Thymus (tissue), 11 donors: ENCODE results near the gene HID1. TPM values are rescaled to one million over a fixed set of nuclear protein-coding genes. Genes with fewer than 3 reads are reported as not detected.

Source experiments
- DNase-seq, 9 donors: peaks; one replicate each; pipeline ENCODE4 v3.0.0-alpha.2; 2013; ENCODE audit warnings: low spot score in 9 of 9, low read depth in 6 of 9, missing footprints in 1 of 9
- H3K27ac ChIP-seq, 2 donors: one replicate each; pipeline ENCODE4 v1.5.1; 2013; ENCODE audit warnings: control low read depth in 1 of 2, low read depth in 1 of 2, low read length in 1 of 2, mild to moderate bottlenecking in 1 of 2, moderate library complexity in 1 of 2
- H3K27me3 ChIP-seq, 2 donors: one replicate each; pipeline ENCODE4 v1.5.1; 2013; ENCODE audit warnings: low read length in 1 of 2; ENCODE audit not compliant: control insufficient read depth in 2 of 2, insufficient read depth in 1 of 2
- H3K36me3 ChIP-seq, 2 donors: one replicate each; pipeline ENCODE4 v1.5.1; 2013; ENCODE audit warnings: low read length in 1 of 2, mild to moderate bottlenecking in 1 of 2, moderate library complexity in 1 of 2; ENCODE audit not compliant: control insufficient read depth in 2 of 2, insufficient read depth in 2 of 2
- H3K4me1 ChIP-seq, 2 donors: one replicate each; pipeline ENCODE4 v1.5.1; 2013; ENCODE audit warnings: low read length in 2 of 2; ENCODE audit not compliant: control insufficient read depth in 2 of 2, insufficient read depth in 2 of 2
- H3K4me3 ChIP-seq, 2 donors: one replicate each; pipeline ENCODE4 v1.5.1; 2013; ENCODE audit warnings: low read length in 2 of 2, control low read depth in 1 of 2, mild to moderate bottlenecking in 1 of 2
- H3K9me3 ChIP-seq, 2 donors: one replicate each; pipeline ENCODE4 v1.5.1; 2013; ENCODE audit warnings: low read length in 1 of 2, mild to moderate bottlenecking in 1 of 2; ENCODE audit not compliant: control insufficient read depth in 2 of 2, insufficient read depth in 1 of 2
- WGBS: extraction: QIAGEN DNeasy Blood & Tissue Kit; methylation state at CpG from one replicate; pipeline ENCODE4 v1.1.7; 2013; 5-methylcytosine and 5-hydroxymethylcytosine counted together
- polyA plus RNA-seq: library from polyadenylated mRNA; stranded (reverse); fragments of 200-250 nt; gene quantifications from one replicate; pipeline ENCODE4 v1.2.3, GENCODE V29; 2013
- total RNA-seq: library from RNA; stranded (reverse); fragments of 120-200 nt; gene quantifications from one replicate; pipeline ENCODE4 v1.2.4, GENCODE V29; 2013
- donor health status: healthy.

Gene HID1
- total and polyA plus RNA-seq, 2 donors = 1.3 to 9.9 TPM

DNA sequence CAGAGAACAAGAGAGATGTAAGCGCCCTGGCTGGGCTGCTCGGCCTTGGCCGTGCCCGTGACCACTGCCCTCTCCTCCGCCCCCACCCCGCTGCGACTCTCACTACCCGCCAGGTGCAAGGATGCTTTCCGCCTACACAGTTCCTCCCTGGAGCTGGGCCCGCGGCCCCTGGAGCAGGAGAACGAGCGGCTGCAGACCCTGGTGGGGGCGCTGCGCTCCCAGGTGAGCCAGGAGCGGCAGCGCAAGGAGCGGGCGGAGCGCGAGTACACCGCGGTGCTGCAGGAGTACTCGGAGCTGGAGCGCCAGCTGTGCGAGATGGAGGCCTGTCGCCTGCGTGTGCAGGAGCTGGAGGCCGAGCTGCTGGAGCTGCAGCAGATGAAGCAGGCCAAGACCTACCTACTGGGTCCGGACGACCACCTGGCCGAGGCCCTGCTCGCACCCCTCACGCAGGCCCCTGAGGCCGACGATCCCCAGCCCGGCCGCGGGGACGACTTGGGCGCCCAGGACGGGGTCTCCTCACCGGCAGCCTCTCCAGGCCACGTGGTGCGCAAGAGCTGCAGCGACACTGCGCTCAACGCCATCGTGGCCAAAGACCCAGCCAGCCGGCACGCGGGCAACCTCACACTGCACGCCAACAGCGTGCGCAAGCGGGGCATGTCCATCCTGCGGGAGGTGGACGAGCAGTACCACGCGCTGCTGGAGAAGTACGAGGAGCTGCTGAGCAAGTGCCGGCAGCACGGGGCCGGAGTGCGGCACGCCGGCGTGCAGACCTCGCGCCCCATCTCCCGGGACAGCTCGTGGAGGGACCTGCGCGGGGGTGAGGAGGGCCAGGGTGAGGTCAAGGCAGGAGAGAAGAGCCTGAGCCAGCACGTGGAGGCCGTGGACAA, 30.8 kb upstream of the HID1 start:
- H3K27ac ChIP-seq = no peak overlapping the region
- peaks cover 0 to 6% of the 10 kb centered on the region in 2 donors for H3K27me3 ChIP-seq
- 98% methylated on average over 76 of the region's 76 CpGs for WGBS
- H3K4me3 ChIP-seq = no peak overlapping the region
- H3K36me3 ChIP-seq = no peaks in the 10 kb centered on the region
- H3K9me3 ChIP-seq = no peaks in the 10 kb centered on the region
- DNase-seq = no peak
- no peaks in the 10 kb centered on the region for H3K4me1 ChIP-seq

DNA sequence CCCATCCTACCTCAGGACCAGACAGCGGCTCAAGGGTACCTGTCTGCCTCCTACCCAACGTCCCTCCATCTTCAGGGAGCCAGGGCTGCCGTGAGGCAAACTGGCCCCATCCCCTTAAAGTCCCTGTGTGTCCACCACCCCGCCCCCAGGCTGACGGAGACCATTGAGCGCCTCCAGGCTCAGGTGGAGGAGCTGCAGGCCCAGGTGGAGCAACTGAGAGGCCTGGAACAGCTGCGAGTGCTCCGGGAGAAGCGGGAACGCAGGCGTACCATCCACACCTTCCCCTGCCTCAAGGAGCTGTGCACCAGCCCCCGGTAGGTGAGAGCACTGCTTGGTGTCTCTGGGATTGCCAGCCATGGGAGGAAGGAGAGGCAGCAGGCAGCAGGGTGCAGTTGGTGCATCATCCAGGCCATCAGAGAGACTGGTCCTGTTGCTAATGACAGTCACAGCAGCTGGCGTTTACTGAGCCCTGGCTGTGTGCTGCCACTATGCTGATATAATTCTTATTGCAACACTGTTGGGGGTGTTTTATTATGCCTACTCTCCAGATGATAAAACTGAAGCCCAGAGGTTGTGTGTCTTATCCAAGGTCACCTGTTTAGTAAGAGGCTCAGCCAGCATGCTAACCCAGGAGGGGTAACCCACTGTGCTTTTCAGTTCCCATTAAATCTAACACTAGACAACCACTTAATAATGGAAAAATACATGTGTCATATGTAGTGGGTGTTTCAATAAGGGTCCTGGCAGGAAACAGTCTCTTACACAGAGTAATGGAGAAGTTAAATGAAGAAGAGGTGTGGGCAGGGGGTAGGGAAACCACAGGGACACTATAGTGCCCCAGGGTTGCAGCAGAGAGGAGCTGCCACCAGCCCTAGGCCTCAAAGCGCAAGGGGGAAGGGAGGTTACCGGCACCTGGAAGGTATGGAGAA, 29.6 kb upstream of the HID1 start:
- WGBS = 94% methylated on average over 15 of the region's 15 CpGs
- Histone ChIP-seq H3K27me3 (peaks cover 0 to 6% of the 10 kb centered on the region in 2 donors), H3K27ac (no peak overlapping the region), H3K9me3 (no peaks in the 10 kb centered on the region), H3K4me3 (no peak overlapping the region), H3K4me1 (no peaks in the 10 kb centered on the region), H3K36me3 (no peaks in the 10 kb centered on the region)
- DNase-seq = no peak

DNA sequence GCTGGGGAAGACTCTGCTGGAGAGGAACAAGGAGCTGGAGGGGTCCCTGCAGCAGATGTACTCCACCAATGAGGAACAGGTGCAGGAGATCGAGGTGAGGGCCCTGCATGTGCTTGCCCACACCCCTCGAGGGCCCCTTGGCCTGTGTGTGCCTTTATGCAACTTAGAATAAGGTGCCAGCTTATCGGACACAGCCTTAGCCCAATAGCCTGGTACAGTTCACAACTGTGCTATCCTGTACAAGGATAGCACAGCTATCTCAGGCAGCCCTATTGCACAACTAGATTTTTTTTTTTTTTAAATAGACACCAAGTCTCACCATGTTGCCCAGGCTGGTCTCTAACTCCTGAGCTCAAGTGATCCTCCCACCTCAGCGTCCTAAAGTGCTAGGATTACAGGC, 27.0 kb upstream of the HID1 start:
- H3K27me3 ChIP-seq = peaks cover 0 to 2% of the 10 kb centered on the region in 2 donors
- H3K4me3 ChIP-seq = no peak overlapping the region
- WGBS = 88% methylated on average over 4 of the region's 4 CpGs
- no peak for DNase-seq
- H3K36me3 ChIP-seq = no peaks in the 10 kb centered on the region
- no peaks in the 10 kb centered on the region for H3K4me1 ChIP-seq
- H3K27ac ChIP-seq = no peak overlapping the region
- no peaks in the 10 kb centered on the region for H3K9me3 ChIP-seq

DNA sequence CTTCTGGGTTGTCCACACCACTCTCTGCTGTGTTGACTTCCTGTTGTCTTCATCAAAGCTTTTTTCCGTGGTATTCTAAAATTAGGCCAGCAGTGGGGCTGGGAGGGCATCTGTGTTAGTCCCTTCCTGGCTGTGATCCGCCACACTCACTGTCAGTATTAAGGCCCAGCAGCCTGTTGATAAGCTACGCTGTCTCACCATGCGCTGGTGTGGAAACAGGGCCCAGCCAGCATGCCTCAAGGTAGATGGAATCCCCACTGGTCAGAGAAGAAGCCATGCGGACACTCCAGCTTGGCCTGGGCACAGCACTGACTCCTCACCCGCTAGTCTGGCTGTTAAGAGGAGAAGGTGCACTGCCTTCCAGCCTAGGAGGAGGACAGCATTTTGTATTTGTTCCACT, 26.2 kb upstream of the HID1 start:
- 79% methylated on average over 6 of the region's 6 CpGs for WGBS
- DNase-seq = no peak
- H3K36me3 ChIP-seq = no peaks in the 10 kb centered on the region
- H3K27ac ChIP-seq = no peak overlapping the region
- H3K4me3 ChIP-seq = no peak overlapping the region
- H3K27me3 ChIP-seq = peaks cover 0 to 2% of the 10 kb centered on the region in 2 donors
- no peaks in the 10 kb centered on the region for H3K9me3 ChIP-seq
- no peaks in the 10 kb centered on the region for H3K4me1 ChIP-seq

DNA sequence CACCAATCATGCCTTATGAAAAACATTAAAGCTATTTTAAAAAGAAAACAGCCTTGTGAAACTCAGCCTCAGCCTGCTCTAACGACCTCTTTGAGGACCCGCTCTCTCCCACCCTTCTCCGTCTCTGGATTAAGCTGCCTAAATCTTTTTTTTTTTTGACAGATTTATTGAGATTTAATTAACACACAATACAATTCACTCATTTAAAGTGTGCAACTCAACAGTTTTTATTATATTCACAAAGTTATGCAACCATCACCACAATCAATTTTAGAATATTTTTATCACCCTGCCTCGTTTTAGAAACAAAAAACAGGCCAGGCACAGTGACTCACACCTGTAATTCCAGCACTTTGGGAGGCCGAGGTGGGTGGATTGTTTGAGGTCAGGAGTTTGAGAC, 23.3 kb upstream of the HID1 start:
- no peak for DNase-seq
- peaks cover 0 to 14% of the 10 kb centered on the region in 2 donors for H3K27me3 ChIP-seq
- no peak overlapping the region for H3K27ac ChIP-seq
- no peaks in the 10 kb centered on the region for H3K4me1 ChIP-seq
- WGBS = 90% methylated on average over 5 of the region's 5 CpGs
- H3K4me3 ChIP-seq = no peak overlapping the region
- H3K9me3 ChIP-seq = no peaks in the 10 kb centered on the region
- no peaks in the 10 kb centered on the region for H3K36me3 ChIP-seq

DNA sequence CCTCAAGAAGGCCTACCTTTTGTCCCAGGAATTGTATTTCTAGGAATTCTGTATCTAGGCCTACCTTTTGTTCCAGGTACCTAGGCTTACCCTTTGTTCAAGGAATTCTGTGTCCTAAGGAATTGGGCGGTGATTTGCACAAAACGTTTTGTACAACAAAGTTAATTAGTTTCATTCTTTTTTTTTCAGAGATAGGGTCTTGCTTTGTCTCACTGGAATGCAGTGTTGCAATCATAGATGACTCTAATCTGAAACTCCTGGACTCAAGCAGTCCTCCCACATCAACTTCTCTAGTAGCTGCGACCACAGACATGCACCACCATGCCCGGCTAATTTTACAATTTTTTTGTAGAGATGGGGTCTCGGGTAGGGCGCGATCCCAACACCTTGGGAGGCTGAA, 21.9 kb upstream of the HID1 start:
- 94% methylated on average over 7 of the region's 7 CpGs for WGBS
- DNase-seq = no peak
- H3K27me3 ChIP-seq = peaks cover 5 to 28% of the 10 kb centered on the region in 2 donors
- H3K27ac ChIP-seq = no peak overlapping the region
- H3K4me1 ChIP-seq = no peaks in the 10 kb centered on the region
- no peak overlapping the region for H3K4me3 ChIP-seq
- no peaks in the 10 kb centered on the region for H3K9me3 ChIP-seq
- H3K36me3 ChIP-seq = no peaks in the 10 kb centered on the region

DNA sequence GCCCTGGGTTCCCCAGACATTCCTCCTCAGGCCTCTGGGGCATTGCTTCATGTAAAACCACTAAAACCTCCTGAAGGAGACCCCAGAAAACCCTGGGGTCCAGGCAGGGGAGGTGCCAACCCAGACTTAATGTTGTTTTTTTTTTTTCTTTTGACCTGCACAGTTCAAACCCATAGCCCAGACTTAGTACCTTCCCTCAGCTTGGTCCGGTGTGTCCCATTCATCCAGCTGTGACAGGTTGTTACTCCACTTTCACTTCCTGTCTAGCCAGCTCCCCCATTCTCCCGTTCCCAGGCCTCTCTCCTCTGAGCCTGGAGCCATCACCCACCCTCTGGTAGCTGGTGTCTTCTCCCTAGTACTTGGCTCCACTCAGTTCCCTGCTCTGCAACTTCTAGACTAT, 19.7 kb upstream of the HID1 start:
- H3K36me3 ChIP-seq = no peaks in the 10 kb centered on the region
- WGBS = 80% methylated on average over 2 of the region's 2 CpGs
- DNase-seq = no peak
- H3K27ac ChIP-seq = no peak overlapping the region
- H3K4me1 ChIP-seq = peaks cover under 1 to 13% of the 10 kb centered on the region in 2 donors
- H3K27me3 ChIP-seq = peaks cover 24 to 50% of the 10 kb centered on the region in 2 donors
- peaks cover 3 to 5% of the 10 kb centered on the region in 2 donors for H3K9me3 ChIP-seq
- H3K4me3 ChIP-seq = no peak overlapping the region

DNA sequence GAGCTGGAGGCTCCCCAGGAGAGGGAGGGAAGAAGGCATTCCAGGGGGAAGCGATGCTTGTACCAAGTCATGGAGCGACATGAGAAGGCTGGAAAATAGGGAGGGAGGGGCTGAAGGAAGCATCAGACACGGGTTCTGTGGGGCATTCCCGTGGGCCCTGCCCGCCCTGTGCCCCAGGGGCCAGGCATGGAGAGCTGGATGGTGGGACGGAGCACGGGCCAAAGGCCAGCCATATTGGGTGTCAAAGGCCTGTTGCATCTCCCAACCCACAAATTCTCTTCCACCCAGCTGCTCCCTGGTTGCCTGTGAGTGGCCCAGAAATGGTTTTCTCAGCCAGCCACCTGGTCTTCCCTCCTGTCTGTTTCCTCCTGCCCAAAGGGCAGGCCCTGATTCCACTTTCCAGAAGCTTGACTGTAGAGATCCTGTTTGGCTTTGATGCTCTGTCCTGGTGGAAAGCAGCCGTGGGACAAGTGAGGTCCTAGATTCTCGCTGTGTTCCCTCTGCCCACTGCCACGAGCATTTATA, 18.1 kb upstream of the HID1 start:
- Histone ChIP-seq H3K9me3 (peaks cover 3 to 5% of the 10 kb centered on the region in 2 donors), H3K4me3 (no peak overlapping the region), H3K36me3 (no peaks in the 10 kb centered on the region), H3K27me3 (peaks cover 26 to 64% of the 10 kb centered on the region in 2 donors), H3K27ac (no peak overlapping the region), H3K4me1 (peaks cover 3 to 19% of the 10 kb centered on the region in 2 donors)
- WGBS = 95% methylated on average over 10 of the region's 10 CpGs
- no peak for DNase-seq
